Psoas muscle (tissue), 8 donors: ENCODE data around the gene SMTNL1. TPM values are rescaled to one million over a fixed set of nuclear protein-coding genes. Genes with fewer than 3 reads are reported as not detected.

Source experiments
- ATAC-seq, 4 donors: fragments of 200-7000 bp; cut with Tn5 transposase; one replicate each; pipeline ENCODE4 v1.9.1; 2020; ENCODE audit warnings: moderate library complexity in 3 of 4, mild to moderate bottlenecking in 2 of 4
- DNase-seq, 2 donors: peaks; one replicate each; pipeline ENCODE4 v3.0.0-alpha.2; 2020
- H3K27ac ChIP-seq: fragments of 200-600 bp; one replicate; pipeline ENCODE4 v1.8.0; 2022
- H3K27me3 ChIP-seq, 3 donors: fragments of 200-600 bp in 1 of 3; one replicate each; pipeline versions ENCODE4 v1.6.1 to v1.8.0; 2013 to 2022; ENCODE audit warnings: low read length in 2 of 3, mild to moderate bottlenecking in 2 of 3, moderate library complexity in 1 of 3; ENCODE audit not compliant: insufficient read depth in 3 of 3
- H3K36me3 ChIP-seq, 2 donors: fragments of 200-600 bp in 1 of 2; one replicate each; pipeline versions ENCODE4 v1.6.1 to v1.8.0; 2013 to 2022; ENCODE audit warnings: low read depth in 1 of 2, mild to moderate bottlenecking in 1 of 2, moderate library complexity in 1 of 2; ENCODE audit not compliant: insufficient read depth in 1 of 2
- H3K4me1 ChIP-seq: fragments of 200-600 bp; one replicate; pipeline ENCODE4 v1.8.0; 2022
- H3K4me3 ChIP-seq: fragments of 200-600 bp; one replicate; pipeline ENCODE4 v1.8.0; 2022; ENCODE audit warnings: mild to moderate bottlenecking
- H3K9me3 ChIP-seq: fragments of 200-600 bp; one replicate; pipeline ENCODE4 v1.8.0; 2022
- WGBS, 3 donors: extraction: QIAGEN DNeasy Blood & Tissue Kit; methylation state at CpG; one replicate each; pipeline versions ENCODE4 v1.1.6 to v1.1.7; 2013; 5-methylcytosine and 5-hydroxymethylcytosine counted together
- intact Hi-C, 2 donors: fragments of 100-400 bp; cut with DNase I; formaldehyde crosslinking; loops; one replicate each; pipeline versions ENCODE4 v1.11.0 to v1.14.2; 2022
- polyA plus RNA-seq, 3 donors: library from polyadenylated mRNA; stranded (reverse); fragments of 200-250 nt; gene quantifications; one replicate each; pipeline ENCODE4 v1.2.3, GENCODE V29; 2013
- total RNA-seq, 4 donors: library from RNA; stranded (reverse); fragmentation: NEBNext Ultra II Directional in 2 of 4; extraction: Animal tissue kit (Norgen Biotek cat#: 25700) in 2 of 4; gene quantifications; one replicate each; pipeline versions ENCODE4 v1.2.1 to v1.2.4, GENCODE V29; 2021 to 2023
- TF ChIP-seq, protein P1 (sequence below): fragments of 200-600 bp; IDR thresholded peaks from one replicate; pipeline ENCODE4 v1.8.0; 2022; ENCODE audit warnings: antibody characterized with exemption
- donor health status: healthy with polysubstance abuse.
- donor health status: DM: no; HTN: no; CAD: no; lungs with moderate emphysema.
- donor health status: Bipolar disorder and iron deficiency.
- donor health status: healthy.
- donor health status: DM: yes; HTN: yes; CAD: no.
- donor health status: DM: no; HTN: no; CAD: no.
- donor health status: DM: no; HTN: no; CAD: no.
- donor health status: DM: yes; HTN: yes; CAD: no.

The SMTNL1 gene
- total and polyA plus RNA-seq, 7 donors: 6.7 to 118 (median 16.1) TPM

DNA sequence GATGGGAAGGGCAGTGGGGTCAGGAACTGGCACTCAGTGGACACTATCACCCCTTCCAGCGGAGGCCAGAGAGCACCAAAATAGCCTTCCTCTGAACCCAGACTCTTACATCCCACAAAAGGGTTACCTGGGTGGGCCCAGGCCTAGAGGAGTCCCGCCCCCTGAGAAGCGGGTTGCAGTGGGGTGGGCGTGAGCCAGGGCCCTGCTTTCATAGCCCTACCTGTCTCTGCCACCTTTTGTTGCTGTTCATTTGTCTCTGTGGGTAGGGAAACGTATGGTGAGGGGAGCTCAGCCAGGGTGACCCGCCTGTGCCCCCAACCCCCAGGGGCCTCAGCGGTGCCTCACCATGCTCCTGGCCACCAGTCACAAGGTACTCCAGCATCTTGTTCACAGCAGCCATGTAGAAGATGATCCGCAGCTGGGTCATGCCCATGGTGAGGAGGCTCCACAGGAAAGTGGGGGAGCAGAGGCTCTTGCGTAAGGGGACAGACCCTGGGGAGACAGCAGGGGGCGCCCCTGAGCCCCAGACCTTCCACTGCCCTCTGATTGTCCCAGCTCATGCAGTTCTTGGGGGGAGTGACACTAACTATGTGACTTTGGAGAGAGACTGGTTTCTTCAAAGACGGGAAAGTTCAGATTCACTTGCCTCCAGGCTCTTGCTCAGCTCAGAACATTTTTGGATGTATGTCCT, 45.9 kb upstream of the SMTNL1 start:
- H3K27ac ChIP-seq: no peak overlapping the region
- TF ChIP-seq, protein P1, sequence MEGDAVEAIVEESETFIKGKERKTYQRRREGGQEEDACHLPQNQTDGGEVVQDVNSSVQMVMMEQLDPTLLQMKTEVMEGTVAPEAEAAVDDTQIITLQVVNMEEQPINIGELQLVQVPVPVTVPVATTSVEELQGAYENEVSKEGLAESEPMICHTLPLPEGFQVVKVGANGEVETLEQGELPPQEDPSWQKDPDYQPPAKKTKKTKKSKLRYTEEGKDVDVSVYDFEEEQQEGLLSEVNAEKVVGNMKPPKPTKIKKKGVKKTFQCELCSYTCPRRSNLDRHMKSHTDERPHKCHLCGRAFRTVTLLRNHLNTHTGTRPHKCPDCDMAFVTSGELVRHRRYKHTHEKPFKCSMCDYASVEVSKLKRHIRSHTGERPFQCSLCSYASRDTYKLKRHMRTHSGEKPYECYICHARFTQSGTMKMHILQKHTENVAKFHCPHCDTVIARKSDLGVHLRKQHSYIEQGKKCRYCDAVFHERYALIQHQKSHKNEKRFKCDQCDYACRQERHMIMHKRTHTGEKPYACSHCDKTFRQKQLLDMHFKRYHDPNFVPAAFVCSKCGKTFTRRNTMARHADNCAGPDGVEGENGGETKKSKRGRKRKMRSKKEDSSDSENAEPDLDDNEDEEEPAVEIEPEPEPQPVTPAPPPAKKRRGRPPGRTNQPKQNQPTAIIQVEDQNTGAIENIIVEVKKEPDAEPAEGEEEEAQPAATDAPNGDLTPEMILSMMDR: peak; percentile 56
- intact Hi-C loops: loop anchor here (2.0 kb wide), 1 partner anchor 35 kb away; no protein-coding TSS in a partner anchor
- H3K9me3 ChIP-seq: no peaks in the 10 kb centered on the region
- peaks cover 0 to 46% of the 10 kb centered on the region in 2 donors for H3K36me3 ChIP-seq
- ATAC-seq (peak; percentile 25 to 54 (median 36)), DNase-seq (peak; percentile 49 to 76)
- H3K4me1 ChIP-seq: peaks cover 19% of the 10 kb centered on the region
- 80% methylated on average over 11 of the region's 11 CpGs for WGBS, 3 donors
- H3K4me3 ChIP-seq: no peak overlapping the region
- no peaks in the 10 kb centered on the region for H3K27me3 ChIP-seq

DNA sequence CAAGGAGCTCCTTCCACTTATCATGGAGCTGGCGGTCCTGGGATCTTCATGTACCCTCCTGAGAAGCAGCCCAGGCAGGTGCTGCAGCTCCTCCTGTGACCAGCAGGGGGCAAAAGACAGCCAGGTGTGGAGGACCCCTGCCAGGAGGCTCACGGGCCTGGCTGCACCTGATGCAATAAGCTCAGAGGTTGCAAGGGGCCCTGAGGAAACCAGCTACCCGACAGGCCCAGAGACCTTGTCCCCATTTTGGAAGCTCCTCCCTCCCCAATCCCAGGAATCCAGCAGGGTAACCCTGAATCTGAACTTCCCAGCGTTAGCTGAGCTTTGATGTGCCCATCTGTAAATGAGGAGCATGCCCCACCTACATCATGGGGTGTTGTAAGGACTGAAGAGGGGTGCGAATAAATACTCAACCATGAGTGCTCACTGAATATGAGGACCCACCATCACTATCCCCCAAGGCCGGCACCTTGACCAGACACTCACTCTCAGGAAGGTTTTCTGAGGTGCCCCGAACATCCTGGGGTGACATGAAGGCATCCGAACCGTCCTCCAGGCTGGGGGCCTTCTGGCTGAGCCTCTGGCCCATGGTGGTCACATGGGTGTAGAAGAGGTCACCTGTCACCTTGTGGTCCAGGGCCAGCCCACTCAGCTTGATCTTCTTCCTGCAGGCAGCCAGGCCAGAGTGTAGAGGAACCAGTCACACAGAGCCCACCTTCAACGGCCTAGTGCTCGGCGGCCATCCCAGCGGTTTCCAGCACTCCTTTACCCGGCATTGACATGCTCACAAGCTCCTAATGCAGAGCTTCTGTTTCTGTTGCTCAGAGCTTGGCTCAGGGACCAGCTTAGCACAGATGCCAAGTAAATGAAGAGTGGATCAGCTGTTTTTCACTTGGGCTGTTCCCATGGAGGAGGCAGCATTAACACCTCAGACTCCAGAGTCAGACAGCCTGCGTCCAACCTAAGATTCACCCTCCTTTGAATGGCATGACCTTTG, 43.6 kb upstream of the SMTNL1 start:
- Histone ChIP-seq H3K27me3 (no peaks in the 10 kb centered on the region), H3K36me3 (peaks cover 0 to 37% of the 10 kb centered on the region in 2 donors), H3K27ac (peak overlapping the region; percentile 56), H3K4me1 (peaks cover 5% of the 10 kb centered on the region), H3K9me3 (no peaks in the 10 kb centered on the region), H3K4me3 (no peak overlapping the region)
- intact Hi-C loops: loop anchor here in 1 of 2 donors (2.0 kb wide), 1 partner anchor 33 kb away; no protein-coding TSS in a partner anchor
- ATAC-seq (peak; percentile 64 to 84 (median 72)), DNase-seq (peak; percentile 46 to 72)
- TF ChIP-seq, protein P1: peak; percentile 86
- WGBS, 3 donors: 43 to 55% (median 44%) methylated on average over 15 of the region's 15 CpGs

DNA sequence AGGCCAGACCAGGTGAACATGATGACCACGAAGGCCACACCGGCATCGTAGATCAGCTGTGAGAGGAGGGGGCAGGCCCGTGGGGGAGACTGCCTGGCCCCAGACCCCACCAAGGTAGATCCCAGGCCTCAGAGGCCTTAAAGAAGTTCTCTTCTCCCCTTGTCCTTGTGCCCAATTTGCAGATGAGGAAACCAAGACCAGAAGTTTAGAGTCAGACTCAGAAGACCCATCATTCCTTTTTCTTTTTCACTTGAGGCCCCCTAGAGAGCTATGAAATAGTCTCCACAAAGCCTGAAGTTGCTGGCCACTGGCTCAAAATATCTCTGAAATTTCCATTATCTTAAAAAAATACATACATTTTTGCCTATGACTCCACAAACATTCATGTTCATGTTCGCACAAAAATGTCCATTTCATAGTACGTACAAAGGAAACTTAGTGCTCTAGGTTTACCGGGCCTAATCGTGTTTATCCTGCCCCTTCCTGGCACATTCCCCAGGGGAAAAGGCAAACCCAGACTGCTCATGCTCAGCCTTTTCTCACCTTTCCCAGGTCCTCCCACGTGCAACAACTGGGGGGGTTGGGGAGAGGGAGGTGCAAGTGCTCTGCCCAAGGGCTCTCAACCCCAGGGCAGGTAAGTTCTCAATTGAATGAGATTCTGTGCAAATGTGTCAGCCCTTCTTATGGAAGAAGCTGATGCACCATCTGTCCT, 41.1 kb upstream of the SMTNL1 start:
- no peak overlapping the region for H3K4me3 ChIP-seq
- 78 to 79% (median 79%) methylated on average over 9 of the region's 9 CpGs for WGBS, 3 donors
- H3K36me3 ChIP-seq: peaks cover 0 to 20% of the 10 kb centered on the region in 2 donors
- no peak overlapping the region for H3K27ac ChIP-seq
- no peaks in the 10 kb centered on the region for H3K27me3 ChIP-seq
- ATAC-seq (no peak), DNase-seq (no peak)
- intact Hi-C loops: no loop called here
- H3K4me1 ChIP-seq: peaks cover 25% of the 10 kb centered on the region
- no peaks in the 10 kb centered on the region for H3K9me3 ChIP-seq
- TF ChIP-seq, protein P1: no peak

DNA sequence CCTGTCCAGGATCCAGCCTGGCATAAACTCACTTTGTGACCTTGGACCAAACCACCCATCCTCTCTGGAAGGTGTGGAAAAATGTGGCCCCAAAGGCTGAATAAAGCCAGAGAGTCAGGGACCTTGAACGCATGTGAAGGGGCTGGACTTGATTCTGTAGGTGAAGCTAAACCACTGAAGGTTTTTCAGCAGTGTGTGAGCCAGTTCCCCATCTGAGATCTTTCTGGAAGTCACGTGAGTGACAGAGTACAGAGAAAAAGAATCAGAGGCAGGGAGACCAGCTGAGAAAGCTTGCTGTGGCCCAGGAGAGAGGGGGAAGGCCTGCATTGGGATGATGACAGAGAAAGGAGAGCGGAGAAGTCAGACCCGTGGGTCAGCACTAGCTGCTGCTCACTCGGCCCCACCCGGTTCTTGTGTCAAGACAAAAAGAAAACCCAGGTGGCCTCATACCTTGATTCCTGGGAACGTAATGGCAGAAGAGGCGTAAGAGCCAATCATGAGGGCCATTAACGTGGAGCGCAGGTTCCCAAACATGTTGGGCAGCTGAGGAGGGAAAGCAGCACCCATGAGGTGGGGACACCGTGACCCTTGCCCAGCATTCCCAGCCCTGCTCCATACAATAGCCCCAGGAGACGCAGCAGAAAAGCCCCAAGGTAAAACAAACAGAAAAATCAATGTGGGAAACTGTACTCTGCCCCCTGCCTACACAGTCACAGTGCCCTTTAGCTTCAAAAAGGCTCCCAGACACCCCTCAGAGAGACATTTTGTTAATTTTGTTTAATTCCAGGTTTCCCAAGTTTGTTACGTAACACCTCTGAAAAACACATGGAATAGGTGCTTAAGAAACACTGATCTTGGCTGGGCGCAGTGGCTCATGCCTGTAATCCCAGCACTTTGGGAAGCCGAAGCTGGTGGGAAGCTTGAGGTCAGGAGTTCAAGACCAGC, 39.8 kb upstream of the SMTNL1 start:
- no peak overlapping the region for H3K4me3 ChIP-seq
- 92 to 95% (median 95%) methylated on average over 15 of the region's 15 CpGs for WGBS, 3 donors
- DNase-seq (peak in 1 of 2 donors; percentile 21), ATAC-seq (no peak)
- TF ChIP-seq, protein P1: no peak
- no peaks in the 10 kb centered on the region for H3K9me3 ChIP-seq
- intact Hi-C loops: no loop called here
- H3K27ac ChIP-seq: no peak overlapping the region
- no peaks in the 10 kb centered on the region for H3K27me3 ChIP-seq
- H3K36me3 ChIP-seq: peaks cover 0 to 16% of the 10 kb centered on the region in 2 donors
- peaks cover 26% of the 10 kb centered on the region for H3K4me1 ChIP-seq
